Activated T-cell treated with anti-CD3 and anti-CD28 coated beads for 1 hour (primary cell): Measurements from ENCODE around the gene PTTG1IP2.

Experiments used
- DNase-seq: peaks from one replicate; pipeline ENCODE4 v3.0.0-alpha.2; 2020; ENCODE audit warnings: low read depth

Gene PTTG1IP2

GRCh38 chr7:90483251-90483650 lies 13.8 kb downstream of the PTTG1IP2 start:
- no peak for DNase-seq

GRCh38 chr7:90484706-90485105 lies 15.3 kb downstream of the PTTG1IP2 start:
- no peak for DNase-seq

GRCh38 chr7:90485734-90486316 lies 16.4 kb downstream of the PTTG1IP2 start:
- no peak for DNase-seq

- no peak for DNase-seq
Measured at GRCh38 chr7:90487808-90488207, 18.4 kb downstream of the PTTG1IP2 start.

- no peak for DNase-seq
Measured at GRCh38 chr7:90488220-90488619, 18.8 kb downstream of the PTTG1IP2 start.

- DNase-seq, result no peak
Measured at GRCh38 chr7:90492250-90492649, 22.8 kb downstream of the PTTG1IP2 start.

- DNase-seq, result no peak
Measured at GRCh38 chr7:90495241-90495640, 25.8 kb downstream of the PTTG1IP2 start.

GRCh38 chr7:90502539-90502938 lies 33.1 kb downstream of the PTTG1IP2 start:
- DNase-seq, result no peak

GRCh38 chr7:90503367-90503766 lies 33.9 kb downstream of the PTTG1IP2 start:
- no peak for DNase-seq

GRCh38 chr7:90507692-90508091 lies 38.3 kb downstream of the PTTG1IP2 start:
- DNase-seq, result no peak

- no peak for DNase-seq
Measured at GRCh38 chr7:90511776-90512175, 42.3 kb downstream of the PTTG1IP2 start.

- DNase-seq, result no peak
Measured at GRCh38 chr7:90512821-90513254, 43.4 kb downstream of the PTTG1IP2 start.

GRCh38 chr7:90516257-90516656 lies 46.8 kb downstream of the PTTG1IP2 start:
- DNase-seq, result no peak

- no peak for DNase-seq
Measured at GRCh38 chr7:90518630-90519029, 49.2 kb downstream of the PTTG1IP2 start.

GRCh38 chr7:90520484-90520883 lies 51.0 kb downstream of the PTTG1IP2 start:
- DNase-seq, result no peak

- DNase-seq, result no peak
Measured at GRCh38 chr7:90530263-90530662, 60.8 kb downstream of the PTTG1IP2 start.

GRCh38 chr7:90532231-90532929 lies 62.9 kb downstream of the PTTG1IP2 start:
- no peak for DNase-seq

- no peak for DNase-seq
Measured at GRCh38 chr7:90536449-90536848, 67.0 kb downstream of the PTTG1IP2 start.

GRCh38 chr7:90538405-90538804 lies 69.0 kb downstream of the PTTG1IP2 start:
- DNase-seq, result no peak

GRCh38 chr7:90540406-90540805 lies 71.0 kb downstream of the PTTG1IP2 start:
- no peak for DNase-seq

- DNase-seq, result no peak
Measured at GRCh38 chr7:90551036-90551435, 81.6 kb downstream of the PTTG1IP2 start.

- DNase-seq, result no peak
Measured at GRCh38 chr7:90552521-90552920, 83.1 kb downstream of the PTTG1IP2 start.

GRCh38 chr7:90560730-90561129 lies 91.3 kb downstream of the PTTG1IP2 start:
- DNase-seq, result no peak
